Measurements from ENCODE around the gene MSGN1. TPM values are rescaled to one million over a fixed set of nuclear protein-coding genes. Genes with fewer than 3 reads are reported as not detected.

Gene MSGN1
- total RNA-seq, 4 donors from 2014 or later: not detected

- Histone ChIP-seq H3K27me3 (peaks cover 0 to 21% (median 0%) of the 10 kb centered on the region in 4 donors), H3K27ac (no peak overlapping the region), H3K4me1 (peaks cover 0 to 2% (median 0%) of the 10 kb centered on the region in 3 donors), H3K9me3 (no peaks in the 10 kb centered on the region), H3K36me3 (no peaks in the 10 kb centered on the region), H3K4me3 (no peak overlapping the region)
- no peak for TF ChIP-seq POLR2A (IDR thresholded peaks at IDR 0.05)
- TF ChIP-seq, protein P1, sequence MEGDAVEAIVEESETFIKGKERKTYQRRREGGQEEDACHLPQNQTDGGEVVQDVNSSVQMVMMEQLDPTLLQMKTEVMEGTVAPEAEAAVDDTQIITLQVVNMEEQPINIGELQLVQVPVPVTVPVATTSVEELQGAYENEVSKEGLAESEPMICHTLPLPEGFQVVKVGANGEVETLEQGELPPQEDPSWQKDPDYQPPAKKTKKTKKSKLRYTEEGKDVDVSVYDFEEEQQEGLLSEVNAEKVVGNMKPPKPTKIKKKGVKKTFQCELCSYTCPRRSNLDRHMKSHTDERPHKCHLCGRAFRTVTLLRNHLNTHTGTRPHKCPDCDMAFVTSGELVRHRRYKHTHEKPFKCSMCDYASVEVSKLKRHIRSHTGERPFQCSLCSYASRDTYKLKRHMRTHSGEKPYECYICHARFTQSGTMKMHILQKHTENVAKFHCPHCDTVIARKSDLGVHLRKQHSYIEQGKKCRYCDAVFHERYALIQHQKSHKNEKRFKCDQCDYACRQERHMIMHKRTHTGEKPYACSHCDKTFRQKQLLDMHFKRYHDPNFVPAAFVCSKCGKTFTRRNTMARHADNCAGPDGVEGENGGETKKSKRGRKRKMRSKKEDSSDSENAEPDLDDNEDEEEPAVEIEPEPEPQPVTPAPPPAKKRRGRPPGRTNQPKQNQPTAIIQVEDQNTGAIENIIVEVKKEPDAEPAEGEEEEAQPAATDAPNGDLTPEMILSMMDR (IDR thresholded peaks at IDR 0.05): no peak
- intact Hi-C loops (cut with DNase I): no loop called here
- no peak for DNase-seq
- 88 to 93% methylated on average over 3 of the region's 3 CpGs for WGBS, 2 donors
These were observed 30.4 kb downstream of the MSGN1 start for GRCh38 chr2:17846676-17847075.

GRCh38 chr2:17847236-17847635 lies 31.0 kb downstream of the MSGN1 start:
- intact Hi-C loops (cut with DNase I): no loop called here
- H3K4me1 ChIP-seq: peaks cover 0 to 6% (median 0%) of the 10 kb centered on the region in 3 donors
- H3K9me3 ChIP-seq: no peaks in the 10 kb centered on the region
- H3K27ac ChIP-seq: no peak overlapping the region
- DNase-seq: no peak
- WGBS, 2 donors: 82 to 94% methylated on average over 2 of the region's 2 CpGs
- H3K27me3 ChIP-seq: peaks cover 0 to 24% (median 0%) of the 10 kb centered on the region in 4 donors
- TF ChIP-seq, protein P1 (IDR thresholded peaks at IDR 0.05): no peak
- TF ChIP-seq POLR2A (IDR thresholded peaks at IDR 0.05): no peak
- H3K4me3 ChIP-seq: no peak overlapping the region
- no peaks in the 10 kb centered on the region for H3K36me3 ChIP-seq

DNA sequence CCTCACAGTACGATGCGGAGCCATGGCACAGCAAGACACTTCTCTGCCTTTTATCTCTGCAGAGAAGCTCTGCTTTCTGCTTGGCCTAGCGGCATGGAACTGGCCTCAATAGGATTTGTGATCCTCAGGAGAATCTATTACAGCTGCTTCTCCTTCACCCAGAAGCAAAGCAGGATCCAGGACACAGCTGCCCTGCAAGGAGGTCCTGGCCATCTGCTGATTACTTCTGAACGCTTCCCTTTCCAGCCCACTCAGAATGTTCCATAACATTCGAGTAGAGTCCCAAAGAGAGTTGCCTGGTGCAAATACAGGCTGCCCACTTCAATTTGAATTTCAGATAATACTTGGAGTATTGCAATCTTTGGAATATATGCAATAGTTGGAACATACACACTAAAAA lies 33.0 kb downstream of the MSGN1 start:
- Histone ChIP-seq H3K9me3 (no peaks in the 10 kb centered on the region), H3K27me3 (peaks cover 0 to 26% (median 0%) of the 10 kb centered on the region in 4 donors), H3K4me3 (no peak overlapping the region), H3K27ac (no peak overlapping the region), H3K4me1 (peaks cover 0 to 6% (median 0%) of the 10 kb centered on the region in 3 donors), H3K36me3 (no peaks in the 10 kb centered on the region)
- intact Hi-C loops (cut with DNase I): no loop called here
- WGBS, 2 donors: 74 to 90% methylated on average over 5 of the region's 5 CpGs
- TF ChIP-seq, protein P1 (IDR thresholded peaks at IDR 0.05): no peak
- TF ChIP-seq POLR2A (IDR thresholded peaks at IDR 0.05): no peak
- DNase-seq: no peak

DNA sequence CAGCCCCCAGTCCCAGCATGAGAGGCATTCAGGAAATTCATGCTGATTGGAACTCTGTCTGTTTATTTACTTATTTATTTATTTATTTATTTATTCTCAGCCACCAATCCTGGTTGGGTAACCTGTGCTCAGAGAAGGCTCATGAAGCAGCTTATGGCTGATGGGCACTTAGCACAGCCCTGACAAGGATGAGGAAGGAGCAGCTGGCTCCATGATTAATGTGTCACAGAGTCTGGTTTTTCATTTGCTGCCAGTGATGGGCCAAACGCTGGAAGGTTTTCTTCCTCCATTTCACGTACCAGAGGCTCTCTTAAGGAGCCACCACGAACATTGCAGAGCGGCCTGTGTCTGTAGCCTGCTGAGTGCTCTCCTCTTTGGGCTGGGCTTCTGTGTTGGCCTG lies 33.9 kb downstream of the MSGN1 start:
- Histone ChIP-seq H3K27ac (no peak overlapping the region), H3K27me3 (peaks cover 0 to 22% (median 0%) of the 10 kb centered on the region in 4 donors), H3K9me3 (no peaks in the 10 kb centered on the region), H3K4me3 (no peak overlapping the region), H3K36me3 (no peaks in the 10 kb centered on the region), H3K4me1 (peaks cover 0 to 6% (median 0%) of the 10 kb centered on the region in 3 donors)
- no peak for TF ChIP-seq POLR2A (IDR thresholded peaks at IDR 0.05)
- TF ChIP-seq, protein P1 (IDR thresholded peaks at IDR 0.05): no peak
- intact Hi-C loops (cut with DNase I): loop anchor here (10.0 kb wide), 3 partner anchors 295 to 535 kb away; no protein-coding TSS in a partner anchor
- DNase-seq: no peak
- 78 to 80% methylated on average over 2 to 4 of the region's 4 CpGs for WGBS, 2 donors

DNA sequence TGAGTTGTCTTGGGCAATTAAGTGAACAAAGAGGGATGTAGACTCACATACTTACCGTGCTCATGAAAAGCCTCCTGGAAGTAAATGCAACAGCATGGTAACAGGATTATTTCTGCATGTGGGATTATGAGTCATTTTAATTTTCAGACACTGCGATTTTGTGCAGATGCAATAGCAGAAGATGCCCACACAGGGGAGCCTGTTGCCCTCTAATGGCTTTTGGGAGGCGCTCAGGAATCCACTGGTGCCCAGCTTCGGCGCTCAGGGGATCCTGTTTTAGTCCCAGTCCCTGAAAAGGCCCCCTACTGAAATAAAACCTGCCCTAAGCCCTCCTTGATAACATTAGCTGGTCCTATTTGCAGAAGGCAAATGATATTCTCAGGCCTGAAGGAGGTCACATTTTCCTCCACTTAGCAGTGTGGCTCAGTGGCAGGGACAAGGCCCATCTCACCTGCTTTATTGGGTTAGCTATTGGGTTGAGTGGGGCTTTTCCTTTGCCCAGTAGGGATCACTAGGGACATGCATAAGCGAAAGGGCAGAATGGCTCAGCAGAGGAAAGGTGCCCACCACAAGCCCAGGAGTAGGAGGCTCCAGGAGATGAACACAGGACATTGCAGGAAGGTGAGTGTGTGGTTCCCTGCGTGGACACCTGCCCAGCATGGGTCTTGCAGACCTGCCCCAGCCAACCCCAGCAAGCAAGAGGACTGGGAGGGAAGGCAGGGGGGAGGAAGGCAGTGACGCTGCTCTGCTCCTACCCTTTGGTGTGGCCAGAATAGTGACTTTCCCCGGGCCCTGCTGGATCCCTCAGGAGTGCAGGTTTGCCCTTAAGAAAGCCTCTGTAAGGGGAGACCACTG lies 35.7 kb downstream of the MSGN1 start:
- H3K4me1 ChIP-seq: peaks cover 0 to 6% (median 0%) of the 10 kb centered on the region in 3 donors
- DNase-seq: no peak
- H3K27me3 ChIP-seq: peaks cover 0 to 32% (median 0%) of the 10 kb centered on the region in 4 donors
- 0 to 27% methylated on average over 5 to 7 of the region's 9 CpGs for WGBS, 2 donors
- no peaks in the 10 kb centered on the region for H3K36me3 ChIP-seq
- TF ChIP-seq, protein P1 (IDR thresholded peaks at IDR 0.05): peak; percentile 70 to 98 (median 88)
- no peak for TF ChIP-seq POLR2A (IDR thresholded peaks at IDR 0.05)
- H3K9me3 ChIP-seq: no peaks in the 10 kb centered on the region
- intact Hi-C loops (cut with DNase I): loop anchor here (10.0 kb wide), 3 partner anchors 293 to 533 kb away; no protein-coding TSS in a partner anchor
- H3K27ac ChIP-seq: no peak overlapping the region
- H3K4me3 ChIP-seq: no peak overlapping the region

Data from esophagus squamous epithelium (tissue), 5 donors.